Keratinocyte (primary cell): ENCODE data around the gene TOX3.

Experiments
- CTCF ChIP-seq, 3 experiments: IDR thresholded peaks in 1 of 3; conservative IDR thresholded peaks in 1 of 3; optimal IDR thresholded peaks in 1 of 3; 2 replicates in 2 of 3; 3 replicates in 1 of 3; pipeline versions ENCODE3 to v1.5.1; 2011; ENCODE audit warnings: low read length in 3 of 3, mild to moderate bottlenecking in 3 of 3, moderate library complexity in 2 of 3, control low read depth in 1 of 3, inconsistent platforms in 1 of 3; ENCODE audit not compliant: insufficient read depth in 2 of 3; ENCODE audit errors: extremely low read depth in 1 of 3
- EZH2 ChIP-seq: IDR thresholded peaks from one replicate; pipeline ENCODE4 v1.6.1; 2012; ENCODE audit warnings: inconsistent platforms, mild to moderate bottlenecking, low read length, moderate library complexity

DNA sequence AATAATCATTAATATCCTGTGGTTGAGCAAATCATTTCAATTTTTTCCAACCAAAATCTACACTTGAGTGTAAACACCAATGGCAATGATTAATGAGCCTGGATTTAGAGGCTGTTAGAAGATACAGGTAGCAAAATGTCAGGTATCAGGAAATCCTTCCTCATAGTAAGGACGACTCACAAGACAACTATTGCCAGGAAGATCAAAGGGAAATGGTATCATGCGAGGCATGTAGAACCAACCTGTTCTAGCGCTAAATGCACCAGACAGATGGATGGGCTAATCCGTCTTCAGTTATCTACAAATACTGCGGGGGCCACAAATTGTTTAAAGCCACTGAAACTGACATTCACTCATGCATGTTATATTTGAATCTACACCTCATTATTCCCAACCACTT, 28.1 kb downstream of the TOX3 start:
- TF ChIP-seq EZH2 = no peak
- TF ChIP-seq CTCF (optimal IDR thresholded peaks at IDR 0.05 in 1 of 3, IDR thresholded peaks at IDR 0.05 in 1 of 3, conservative IDR thresholded peaks at IDR 0.05 in 1 of 3; ENCODE audit: extremely low read depth in 1 of 3, insufficient read depth in 2 of 3, low read length in 3 of 3) = no peak
